OCI-LY3 (cell line): ENCODE results near the gene KRTAP5-5.
"Not testable (repeated sequence)": the region's sequence is repeated elsewhere in the genome, so short reads cannot be mapped to it uniquely, and the experiment has no call there.

Experiments
- H2AFZ ChIP-seq: fragments of 200-600, 300-600 bp; shearing (Covaris generic); 2 replicates; pipeline ENCODE4 v1.6.0; 2014; ENCODE audit warnings: antibody characterized with exemption, low read depth, low read length
- H3K27ac ChIP-seq: fragments of 200-600, 300-600 bp; sonication (generic); 2 replicates; pipeline ENCODE4 v1.5.1; 2014; ENCODE audit warnings: mild to moderate bottlenecking, low read length, moderate library complexity, mixed read lengths
- H3K27me3 ChIP-seq: fragments of 200-600, 300-600 bp; sonication (generic); 2 replicates; pipeline ENCODE4 v1.6.1; 2014; ENCODE audit warnings: low read depth, low read length, mixed read lengths
- H3K36me3 ChIP-seq: fragments of 200-600, 300-600 bp; sonication (generic); replicated peaks from 2 replicates; pipeline ENCODE3; 2014; ENCODE audit warnings: low read depth, low read length, mixed read lengths
- H3K4me1 ChIP-seq: fragments of 300-600, 200-600 bp; sonication (generic); 2 replicates; pipeline ENCODE4 v1.6.1; 2014; ENCODE audit warnings: low read length, mixed read lengths
- H3K4me2 ChIP-seq: fragments of 200-600, 300-600 bp; sonication (generic); 2 replicates; pipeline ENCODE4 v1.6.1; 2014; ENCODE audit warnings: low read length, mixed read lengths
- H3K4me3 ChIP-seq: fragments of 300-600, 200-600 bp; sonication (generic); 2 replicates; pipeline ENCODE4 v1.5.1; 2014; ENCODE audit warnings: antibody characterized with exemption, mild to moderate bottlenecking, low read length, moderate library complexity
- H3K79me2 ChIP-seq: fragments of 300-600, 200-600 bp; shearing (Covaris generic); 2 replicates; pipeline ENCODE4 v1.6.1; 2014; ENCODE audit warnings: mild to moderate bottlenecking, low read length, mixed read lengths
- H3K9ac ChIP-seq: fragments of 300-600, 200-600 bp; shearing (Covaris generic); 2 replicates; pipeline ENCODE4 v1.6.0; 2014; ENCODE audit warnings: mild to moderate bottlenecking, low read length, moderate library complexity
- H3K9me3 ChIP-seq: fragments of 200-600, 300-600 bp; shearing (Covaris generic); 2 replicates; pipeline ENCODE4 v1.6.1; 2014; ENCODE audit warnings: low read length, mixed read lengths; ENCODE audit not compliant: insufficient read depth
- H4K20me1 ChIP-seq: fragments of 200-600, 300-600 bp; sonication (generic); 2 replicates; pipeline ENCODE4 v1.6.1; 2016; ENCODE audit warnings: low read length, mixed read lengths; ENCODE audit not compliant: insufficient read depth
- EZH2phosphoT487 ChIP-seq: fragments of 200-600 bp; shearing (Covaris generic); IDR thresholded peaks from 2 replicates; pipeline ENCODE4 v1.6.1; 2018; ENCODE audit warnings: antibody characterized with exemption, mixed run types, low read depth
- TF ChIP-seq, protein P1 (sequence below): fragments of 200-600, 300-600 bp; sonication (generic); IDR thresholded peaks from 2 replicates; pipeline ENCODE4 v1.5.1; 2014; ENCODE audit warnings: antibody characterized with exemption, low read length, low read depth

The KRTAP5-5 gene

DNA sequence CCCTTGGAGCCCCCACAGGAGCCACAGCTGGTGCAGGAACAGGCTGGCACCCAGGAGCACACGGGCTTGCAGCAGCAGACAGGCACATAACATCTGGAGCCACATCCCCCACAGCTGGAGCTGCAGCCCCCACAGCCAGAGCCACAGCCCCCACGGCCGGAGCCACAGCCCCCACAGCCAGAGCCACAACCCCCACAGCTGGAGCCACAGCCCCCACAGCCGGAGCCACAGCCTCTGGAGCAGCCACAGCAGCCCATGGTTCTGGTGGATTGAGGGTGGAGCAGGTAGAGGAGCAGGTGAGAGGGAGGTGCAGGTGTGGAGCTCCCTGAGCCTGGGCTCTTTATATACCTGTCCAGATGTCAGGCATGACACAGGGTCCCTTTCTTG lies 31.6 kb upstream of the KRTAP5-5 start, which contains the start of gene KRTAP5-2:
Gene KRTAP5-2, minus strand, starts transcription at position 301 of the 387 bp plus-strand sequence. Its CDS starts 44 bp downstream, at position 257.
- H3K4me3 ChIP-seq, result no peak within 1 kb of the TSS
- H4K20me1 ChIP-seq, result no peaks in the 10 kb centered on the region
- H2AFZ ChIP-seq, result no peak within 1 kb of the TSS
- TF ChIP-seq EZH2phosphoT487, result no peak
- TF ChIP-seq, protein P1, sequence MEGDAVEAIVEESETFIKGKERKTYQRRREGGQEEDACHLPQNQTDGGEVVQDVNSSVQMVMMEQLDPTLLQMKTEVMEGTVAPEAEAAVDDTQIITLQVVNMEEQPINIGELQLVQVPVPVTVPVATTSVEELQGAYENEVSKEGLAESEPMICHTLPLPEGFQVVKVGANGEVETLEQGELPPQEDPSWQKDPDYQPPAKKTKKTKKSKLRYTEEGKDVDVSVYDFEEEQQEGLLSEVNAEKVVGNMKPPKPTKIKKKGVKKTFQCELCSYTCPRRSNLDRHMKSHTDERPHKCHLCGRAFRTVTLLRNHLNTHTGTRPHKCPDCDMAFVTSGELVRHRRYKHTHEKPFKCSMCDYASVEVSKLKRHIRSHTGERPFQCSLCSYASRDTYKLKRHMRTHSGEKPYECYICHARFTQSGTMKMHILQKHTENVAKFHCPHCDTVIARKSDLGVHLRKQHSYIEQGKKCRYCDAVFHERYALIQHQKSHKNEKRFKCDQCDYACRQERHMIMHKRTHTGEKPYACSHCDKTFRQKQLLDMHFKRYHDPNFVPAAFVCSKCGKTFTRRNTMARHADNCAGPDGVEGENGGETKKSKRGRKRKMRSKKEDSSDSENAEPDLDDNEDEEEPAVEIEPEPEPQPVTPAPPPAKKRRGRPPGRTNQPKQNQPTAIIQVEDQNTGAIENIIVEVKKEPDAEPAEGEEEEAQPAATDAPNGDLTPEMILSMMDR, result no peak
- H3K36me3 ChIP-seq, result no peaks in the 10 kb centered on the region
- no peak within 1 kb of the TSS for H3K9ac ChIP-seq
- no peak within 1 kb of the TSS for H3K27ac ChIP-seq
- H3K9me3 ChIP-seq, result no peaks in the 10 kb centered on the region
- peaks cover 67% of the 10 kb centered on the region for H3K27me3 ChIP-seq
- H3K4me1 ChIP-seq, result peaks cover 9% of the 10 kb centered on the region
- H3K4me2 ChIP-seq, result no peak within 1 kb of the TSS
- H3K79me2 ChIP-seq, result no peaks in the 10 kb centered on the region

DNA sequence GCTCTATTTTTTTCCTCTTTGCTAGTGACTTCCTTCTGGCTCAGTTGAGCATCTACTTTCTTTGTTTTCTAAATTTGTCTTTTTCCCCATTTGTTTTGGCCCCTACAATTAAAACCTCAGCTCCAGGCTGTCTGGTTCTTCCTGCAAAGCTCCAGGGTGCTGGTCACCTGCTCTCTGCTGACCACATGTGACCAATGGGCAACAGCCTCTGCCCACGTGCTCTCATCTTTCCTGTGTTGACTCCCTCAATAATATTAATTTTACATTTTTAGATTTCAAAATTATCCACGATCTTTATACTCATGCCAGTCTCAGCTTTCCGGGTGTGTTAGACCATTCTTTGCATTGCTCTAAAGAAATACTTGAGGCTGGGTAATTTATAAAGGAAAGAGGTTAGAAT lies 31.2 kb upstream of the KRTAP5-5 start:
- not testable (repeated sequence) for H3K79me2 ChIP-seq, H3K9me3 ChIP-seq, H4K20me1 ChIP-seq, H3K4me1 ChIP-seq, H3K36me3 ChIP-seq, H2AFZ ChIP-seq, H3K27ac ChIP-seq, H3K9ac ChIP-seq, H3K4me2 ChIP-seq, H3K4me3 ChIP-seq
- H3K27me3 ChIP-seq, result peaks cover 70% of the 10 kb centered on the region

DNA sequence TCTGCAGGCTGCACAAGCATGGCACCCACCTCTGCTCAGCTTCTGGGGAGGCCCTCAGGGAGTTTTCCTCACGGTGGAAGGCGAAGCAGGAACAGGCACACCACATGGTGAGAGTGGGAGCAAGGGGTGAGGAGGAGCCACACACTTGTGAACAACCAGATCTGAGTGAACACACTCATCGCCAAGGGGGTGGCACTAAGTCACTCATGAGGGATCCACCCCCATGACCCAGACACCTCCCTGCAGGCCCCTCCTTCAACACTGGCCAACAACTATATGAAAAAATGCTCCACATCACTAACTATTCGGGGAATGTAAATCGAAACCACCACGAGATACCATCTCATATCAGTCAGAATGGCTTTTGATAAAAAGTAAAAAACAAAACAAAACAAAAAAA lies 30.8 kb upstream of the KRTAP5-5 start:
- H3K4me3 ChIP-seq, result no peak overlapping the region
- H2AFZ ChIP-seq, result no peak overlapping the region
- TF ChIP-seq EZH2phosphoT487, result no peak
- TF ChIP-seq, protein P1, result no peak
- peaks cover 9% of the 10 kb centered on the region for H3K4me1 ChIP-seq
- no peaks in the 10 kb centered on the region for H3K9me3 ChIP-seq
- H3K27ac ChIP-seq, result no peak overlapping the region
- H3K4me2 ChIP-seq, result no peak overlapping the region
- no peaks in the 10 kb centered on the region for H3K36me3 ChIP-seq
- no peak overlapping the region for H3K9ac ChIP-seq
- H3K79me2 ChIP-seq, result no peaks in the 10 kb centered on the region
- H3K27me3 ChIP-seq, result peaks cover 71% of the 10 kb centered on the region
- H4K20me1 ChIP-seq, result no peaks in the 10 kb centered on the region

DNA sequence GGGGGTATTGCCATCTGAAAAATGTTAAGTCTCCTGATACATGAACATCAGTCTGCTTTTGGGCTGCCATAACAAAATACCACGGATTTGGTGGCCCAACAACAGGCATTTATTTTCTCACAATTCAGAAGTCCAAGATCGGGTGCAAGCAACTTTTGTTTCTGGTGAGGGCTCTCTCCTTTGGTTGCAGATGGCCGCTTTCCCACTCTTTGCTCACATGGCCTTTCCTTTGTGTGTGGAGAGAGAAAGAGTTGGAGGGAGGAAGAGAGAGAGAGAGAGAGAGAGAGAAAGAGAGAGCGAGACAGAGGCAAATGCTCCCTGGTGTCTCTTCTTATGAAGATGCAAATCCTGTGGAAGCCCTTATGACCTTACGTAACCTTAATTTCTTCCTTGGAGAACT lies 28.9 kb upstream of the KRTAP5-5 start:
- H3K4me3 ChIP-seq, result no peak overlapping the region
- H4K20me1 ChIP-seq, result no peaks in the 10 kb centered on the region
- H3K36me3 ChIP-seq, result peaks cover 4% of the 10 kb centered on the region
- peaks cover 17% of the 10 kb centered on the region for H3K4me1 ChIP-seq
- no peak overlapping the region for H3K4me2 ChIP-seq
- no peak overlapping the region for H2AFZ ChIP-seq
- no peak overlapping the region for H3K9ac ChIP-seq
- TF ChIP-seq EZH2phosphoT487, result no peak
- TF ChIP-seq, protein P1, result no peak
- no peaks in the 10 kb centered on the region for H3K9me3 ChIP-seq
- H3K27me3 ChIP-seq, result peaks cover 68% of the 10 kb centered on the region
- H3K79me2 ChIP-seq, result no peaks in the 10 kb centered on the region
- H3K27ac ChIP-seq, result no peak overlapping the region

DNA sequence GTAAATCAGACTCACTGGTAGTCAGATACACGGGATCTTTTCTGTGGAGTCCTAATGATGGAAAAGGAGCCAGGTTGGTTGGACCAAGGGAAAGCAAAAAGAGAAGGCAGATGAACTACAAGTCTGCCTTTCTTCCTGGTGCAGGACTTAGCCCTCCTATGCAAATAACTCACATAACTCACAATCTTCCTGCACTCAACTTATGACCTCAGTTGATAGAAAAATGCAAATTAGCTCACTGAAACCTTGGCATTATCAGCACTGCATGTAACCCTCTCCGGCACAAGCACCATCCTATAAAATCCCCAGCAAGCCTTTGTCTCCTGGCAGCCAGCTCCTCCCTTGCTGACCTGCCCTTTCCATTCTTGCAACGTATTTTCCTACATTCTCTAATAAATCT lies 27.9 kb upstream of the KRTAP5-5 start:
- not testable (repeated sequence) for H2AFZ ChIP-seq, H3K36me3 ChIP-seq, H3K4me2 ChIP-seq, H3K4me3 ChIP-seq, H3K9me3 ChIP-seq, H4K20me1 ChIP-seq, H3K9ac ChIP-seq, H3K27ac ChIP-seq, H3K79me2 ChIP-seq
- H3K27me3 ChIP-seq, result peaks cover 69% of the 10 kb centered on the region
- peaks cover 25% of the 10 kb centered on the region for H3K4me1 ChIP-seq
